PC-9 (cell line): Measurements from ENCODE around the gene BPHL.

Experiments used
- EZH2 ChIP-seq: fragments of 200-600 bp; sonication (generic); IDR thresholded peaks from 2 replicates; pipeline ENCODE4 v1.8.0; 2017; ENCODE audit warnings: antibody characterized with exemption, low read depth
- TF ChIP-seq, protein P1 (sequence below): fragments of 200-600 bp; sonication (generic); conservative IDR thresholded peaks from 2 replicates; pipeline ENCODE4 v1.6.1; 2017; ENCODE audit warnings: mixed run types, antibody characterized with exemption, mild to moderate bottlenecking, moderate library complexity

DNA sequence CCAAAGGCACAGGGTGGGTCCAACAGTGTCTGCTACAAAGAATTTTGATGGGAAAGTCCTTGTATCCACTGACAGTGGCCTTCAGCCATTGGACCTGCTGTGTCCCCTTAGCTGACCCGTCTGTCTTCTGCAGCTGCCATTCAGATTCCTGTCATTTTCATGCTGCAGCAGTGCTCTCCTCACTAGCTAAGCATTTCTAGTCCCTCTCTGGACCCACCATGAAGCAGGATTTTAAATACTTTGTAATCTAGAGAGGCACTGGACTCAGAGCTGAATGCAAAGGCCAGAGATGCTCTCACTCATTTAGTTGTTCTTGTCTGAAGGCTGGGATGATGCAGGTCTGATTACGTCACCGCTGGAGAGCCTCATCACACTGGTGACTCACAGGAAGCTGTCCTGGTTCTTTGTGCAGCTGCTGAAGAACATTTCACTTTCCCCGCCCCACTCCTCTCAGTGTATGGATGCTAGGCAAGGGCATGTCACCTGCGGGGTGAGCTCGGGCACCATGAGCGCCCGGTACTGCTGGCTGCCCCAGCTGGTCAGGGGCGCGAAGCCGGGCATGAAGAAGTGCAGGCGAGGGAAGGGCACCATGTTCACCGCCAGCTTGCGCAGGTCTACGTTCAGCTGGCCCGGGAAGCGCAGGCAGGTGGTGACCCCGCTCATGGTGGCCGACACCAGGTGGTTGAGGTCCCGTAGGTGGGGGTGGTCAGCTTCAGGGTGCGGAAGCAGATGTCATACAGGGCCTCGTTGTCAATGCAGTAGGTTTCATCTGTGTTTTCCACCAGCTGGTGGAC is 58.2 kb downstream of the BPHL start:
- TF ChIP-seq, protein P1, sequence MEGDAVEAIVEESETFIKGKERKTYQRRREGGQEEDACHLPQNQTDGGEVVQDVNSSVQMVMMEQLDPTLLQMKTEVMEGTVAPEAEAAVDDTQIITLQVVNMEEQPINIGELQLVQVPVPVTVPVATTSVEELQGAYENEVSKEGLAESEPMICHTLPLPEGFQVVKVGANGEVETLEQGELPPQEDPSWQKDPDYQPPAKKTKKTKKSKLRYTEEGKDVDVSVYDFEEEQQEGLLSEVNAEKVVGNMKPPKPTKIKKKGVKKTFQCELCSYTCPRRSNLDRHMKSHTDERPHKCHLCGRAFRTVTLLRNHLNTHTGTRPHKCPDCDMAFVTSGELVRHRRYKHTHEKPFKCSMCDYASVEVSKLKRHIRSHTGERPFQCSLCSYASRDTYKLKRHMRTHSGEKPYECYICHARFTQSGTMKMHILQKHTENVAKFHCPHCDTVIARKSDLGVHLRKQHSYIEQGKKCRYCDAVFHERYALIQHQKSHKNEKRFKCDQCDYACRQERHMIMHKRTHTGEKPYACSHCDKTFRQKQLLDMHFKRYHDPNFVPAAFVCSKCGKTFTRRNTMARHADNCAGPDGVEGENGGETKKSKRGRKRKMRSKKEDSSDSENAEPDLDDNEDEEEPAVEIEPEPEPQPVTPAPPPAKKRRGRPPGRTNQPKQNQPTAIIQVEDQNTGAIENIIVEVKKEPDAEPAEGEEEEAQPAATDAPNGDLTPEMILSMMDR = no peak
- TF ChIP-seq EZH2 = no peak
